Astrocyte (in vitro differentiated cells and primary cell): Measurements from ENCODE around the gene FES.

ENCODE experiments used
- CTCF ChIP-seq: IDR thresholded peaks from 2 replicates; pipeline ENCODE4 v1.5.1; 2011; ENCODE audit warnings: low read depth, mild to moderate bottlenecking, inconsistent platforms, low read length, moderate library complexity; ENCODE audit not compliant: insufficient read depth
- EZH2 ChIP-seq: IDR thresholded peaks from 2 replicates; pipeline ENCODE4 v1.6.1; 2012; ENCODE audit warnings: mild to moderate bottlenecking, low read length, inconsistent platforms; ENCODE audit not compliant: insufficient read depth

- TF ChIP-seq CTCF (no peak), EZH2 (no peak)
These were observed 11.7 kb upstream of the FES start for GRCh38 chr15:90872486-90873184.
